ENCODE results near the gene PHGDH. TPM values are rescaled to one million over a fixed set of nuclear protein-coding genes. Genes with fewer than 3 reads are reported as not detected.
A peak's percentile ranks its signal among the peaks of the same experiment; 100 is the strongest.

Gene PHGDH
- total RNA-seq, 4 donors from 2014 or later = 6.4 to 120 (median 34.6) TPM

DNA sequence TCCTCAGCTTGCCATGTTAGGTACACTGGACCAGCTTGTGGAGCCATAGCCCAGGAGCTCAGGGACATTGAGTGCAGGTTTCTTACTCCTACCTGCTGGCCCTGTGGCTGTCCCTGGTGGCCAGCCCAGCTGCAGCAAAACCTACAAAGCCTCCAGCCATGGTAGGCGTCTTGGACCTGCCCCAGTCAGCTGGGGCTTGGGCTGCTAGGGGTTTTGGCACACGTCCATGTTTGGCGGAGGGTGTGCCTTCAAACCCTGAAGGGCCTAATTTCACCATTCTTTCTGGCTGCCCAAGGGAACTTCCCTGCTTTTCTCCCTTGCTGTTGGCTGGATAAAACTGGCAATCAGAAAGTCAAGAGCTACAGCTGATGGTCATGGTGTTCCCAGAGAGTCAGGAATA, 31.6 kb downstream of the PHGDH start:
- DNase-seq = no peak
- H3K9me3 ChIP-seq = no peaks in the 10 kb centered on the region
- no peaks in the 10 kb centered on the region for H3K27me3 ChIP-seq
- no peak overlapping the region for H3K27ac ChIP-seq
- no peaks in the 10 kb centered on the region for H3K36me3 ChIP-seq
- no peaks in the 10 kb centered on the region for H3K4me1 ChIP-seq
- H3K4me3 ChIP-seq = no peak overlapping the region
- intact Hi-C loops (cut with DNase I; ENCODE audit: low total_unique reads) = no loop called here
- TF ChIP-seq POLR2A (IDR thresholded peaks at IDR 0.05) = no peak
- TF ChIP-seq, protein P1, sequence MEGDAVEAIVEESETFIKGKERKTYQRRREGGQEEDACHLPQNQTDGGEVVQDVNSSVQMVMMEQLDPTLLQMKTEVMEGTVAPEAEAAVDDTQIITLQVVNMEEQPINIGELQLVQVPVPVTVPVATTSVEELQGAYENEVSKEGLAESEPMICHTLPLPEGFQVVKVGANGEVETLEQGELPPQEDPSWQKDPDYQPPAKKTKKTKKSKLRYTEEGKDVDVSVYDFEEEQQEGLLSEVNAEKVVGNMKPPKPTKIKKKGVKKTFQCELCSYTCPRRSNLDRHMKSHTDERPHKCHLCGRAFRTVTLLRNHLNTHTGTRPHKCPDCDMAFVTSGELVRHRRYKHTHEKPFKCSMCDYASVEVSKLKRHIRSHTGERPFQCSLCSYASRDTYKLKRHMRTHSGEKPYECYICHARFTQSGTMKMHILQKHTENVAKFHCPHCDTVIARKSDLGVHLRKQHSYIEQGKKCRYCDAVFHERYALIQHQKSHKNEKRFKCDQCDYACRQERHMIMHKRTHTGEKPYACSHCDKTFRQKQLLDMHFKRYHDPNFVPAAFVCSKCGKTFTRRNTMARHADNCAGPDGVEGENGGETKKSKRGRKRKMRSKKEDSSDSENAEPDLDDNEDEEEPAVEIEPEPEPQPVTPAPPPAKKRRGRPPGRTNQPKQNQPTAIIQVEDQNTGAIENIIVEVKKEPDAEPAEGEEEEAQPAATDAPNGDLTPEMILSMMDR (IDR thresholded peaks at IDR 0.05) = no peak

DNA sequence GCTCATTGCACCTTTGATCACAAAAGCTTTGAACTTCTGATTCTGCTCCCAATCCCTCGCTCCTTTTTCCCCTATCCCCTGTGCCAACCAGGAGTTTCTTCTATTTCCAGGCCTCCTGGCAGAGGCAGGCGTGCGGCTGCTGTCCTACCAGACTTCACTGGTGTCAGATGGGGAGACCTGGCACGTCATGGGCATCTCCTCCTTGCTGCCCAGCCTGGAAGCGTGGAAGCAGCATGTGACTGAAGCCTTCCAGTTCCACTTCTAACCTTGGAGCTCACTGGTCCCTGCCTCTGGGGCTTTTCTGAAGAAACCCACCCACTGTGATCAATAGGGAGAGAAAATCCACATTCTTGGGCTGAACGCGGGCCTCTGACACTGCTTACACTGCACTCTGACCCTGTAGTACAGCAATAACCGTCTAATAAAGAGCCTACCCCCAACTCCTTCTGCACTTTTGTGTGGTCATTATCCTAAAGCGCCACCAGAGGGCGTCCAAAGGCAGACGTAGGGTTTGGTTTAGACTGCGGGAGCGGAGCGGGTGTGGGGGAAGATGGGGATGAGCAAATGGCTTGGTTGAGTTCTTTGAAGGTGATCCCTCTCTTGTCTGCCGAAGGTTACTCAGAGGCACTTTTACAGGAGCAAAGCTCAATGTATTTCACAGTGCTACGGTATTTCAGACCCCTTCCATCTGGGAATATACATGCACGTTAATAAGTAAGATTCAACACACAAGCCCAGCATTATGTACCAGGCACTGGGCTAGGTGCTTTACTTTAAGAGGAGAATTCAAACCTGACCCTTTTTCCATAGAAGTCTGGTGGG, 32.3 kb downstream of the PHGDH start:
- peak; percentile 47 to 55 for DNase-seq
- no peak for TF ChIP-seq POLR2A (IDR thresholded peaks at IDR 0.05)
- TF ChIP-seq, protein P1 (IDR thresholded peaks at IDR 0.05) = peak; percentile 41 to 78 (median 54)
- H3K27ac ChIP-seq = no peak overlapping the region
- H3K36me3 ChIP-seq = no peaks in the 10 kb centered on the region
- intact Hi-C loops (cut with DNase I; ENCODE audit: low total_unique reads) = no loop called here
- no peaks in the 10 kb centered on the region for H3K9me3 ChIP-seq
- no peak overlapping the region for H3K4me3 ChIP-seq
- no peaks in the 10 kb centered on the region for H3K4me1 ChIP-seq
- no peaks in the 10 kb centered on the region for H3K27me3 ChIP-seq

DNA sequence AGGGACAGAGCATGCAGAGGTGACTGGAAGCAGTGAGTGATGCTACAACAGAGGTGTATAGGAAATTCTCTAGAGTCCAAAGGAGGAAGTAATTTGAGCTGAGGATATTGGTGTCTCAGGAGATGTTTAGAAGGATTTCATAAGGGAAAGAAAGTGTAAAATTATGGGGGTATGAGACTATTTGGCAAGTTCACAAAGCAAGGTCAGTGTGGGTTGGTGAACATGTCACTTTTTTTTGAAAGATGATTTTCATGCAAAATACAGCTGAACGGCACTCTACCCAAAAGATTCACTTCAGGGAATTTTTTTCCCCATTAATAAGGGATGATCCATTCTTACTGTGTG, 32.8 kb downstream of the PHGDH start:
- Histone ChIP-seq H3K27ac (no peak overlapping the region), H3K4me1 (no peaks in the 10 kb centered on the region), H3K36me3 (no peaks in the 10 kb centered on the region), H3K4me3 (no peak overlapping the region), H3K9me3 (no peaks in the 10 kb centered on the region), H3K27me3 (no peaks in the 10 kb centered on the region)
- TF ChIP-seq, protein P1 (IDR thresholded peaks at IDR 0.05) = no peak
- no peak for TF ChIP-seq POLR2A (IDR thresholded peaks at IDR 0.05)
- no peak for DNase-seq
- intact Hi-C loops (cut with DNase I; ENCODE audit: low total_unique reads) = no loop called here

DNA sequence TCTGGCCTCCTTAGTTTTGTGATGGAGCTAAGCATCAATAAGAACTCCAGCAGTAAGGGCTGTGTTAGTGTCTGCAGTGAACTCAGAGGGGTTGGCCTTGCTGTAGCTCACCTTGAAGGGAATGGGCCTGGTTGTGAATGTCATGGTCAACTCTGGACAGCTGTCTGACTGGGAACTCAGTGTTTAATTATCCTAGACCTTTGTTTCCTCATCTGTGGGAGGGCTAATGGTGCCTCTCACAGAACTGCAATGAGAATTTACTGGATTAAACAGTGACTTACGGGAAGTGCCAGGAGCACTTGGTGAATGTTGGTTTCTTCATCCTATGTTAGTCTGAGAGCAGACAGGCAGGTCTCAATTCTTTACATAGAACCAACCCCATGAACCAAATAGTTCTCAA, 33.3 kb downstream of the PHGDH start:
- no peak for DNase-seq
- Histone ChIP-seq H3K4me3 (no peak overlapping the region), H3K9me3 (no peaks in the 10 kb centered on the region), H3K27ac (no peak overlapping the region), H3K27me3 (no peaks in the 10 kb centered on the region), H3K36me3 (no peaks in the 10 kb centered on the region), H3K4me1 (no peaks in the 10 kb centered on the region)
- intact Hi-C loops (cut with DNase I; ENCODE audit: low total_unique reads) = no loop called here
- TF ChIP-seq, protein P1 (IDR thresholded peaks at IDR 0.05) = no peak

DNA sequence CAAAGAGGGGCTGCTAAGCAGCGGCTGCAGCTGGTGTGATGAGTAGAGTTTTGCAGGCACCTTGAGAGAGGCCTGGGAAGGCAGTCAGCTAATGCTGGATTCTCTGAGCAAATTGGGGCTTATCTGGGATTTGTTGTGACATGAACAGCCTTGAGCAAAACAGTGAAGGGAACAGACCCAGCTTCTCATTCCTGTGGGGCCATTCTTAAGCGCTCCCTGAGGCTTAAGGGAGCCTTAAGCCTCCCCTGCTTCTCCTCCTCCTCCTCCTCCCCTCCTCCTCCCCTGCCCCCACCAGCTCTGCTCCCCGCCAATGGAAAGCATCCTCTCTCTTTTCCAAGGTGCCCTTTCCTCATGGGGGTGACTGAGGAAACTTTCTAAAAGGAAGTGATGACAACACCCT, 35.7 kb downstream of the PHGDH start:
- H3K36me3 ChIP-seq = no peaks in the 10 kb centered on the region
- no peaks in the 10 kb centered on the region for H3K4me1 ChIP-seq
- no peaks in the 10 kb centered on the region for H3K27me3 ChIP-seq
- DNase-seq = no peak
- no peaks in the 10 kb centered on the region for H3K9me3 ChIP-seq
- intact Hi-C loops (cut with DNase I; ENCODE audit: low total_unique reads) = no loop called here
- H3K27ac ChIP-seq = no peak overlapping the region
- no peak for TF ChIP-seq POLR2A (IDR thresholded peaks at IDR 0.05)
- TF ChIP-seq, protein P1 (IDR thresholded peaks at IDR 0.05) = no peak
- no peak overlapping the region for H3K4me3 ChIP-seq

All from uterus (tissue), 4 donors.